ENCODE measurements around the gene THEMIS.
"Not testable (repeated sequence)": the region's sequence is repeated elsewhere in the genome, so short reads cannot be mapped to it uniquely, and the experiment has no call there.

THEMIS gene

DNA sequence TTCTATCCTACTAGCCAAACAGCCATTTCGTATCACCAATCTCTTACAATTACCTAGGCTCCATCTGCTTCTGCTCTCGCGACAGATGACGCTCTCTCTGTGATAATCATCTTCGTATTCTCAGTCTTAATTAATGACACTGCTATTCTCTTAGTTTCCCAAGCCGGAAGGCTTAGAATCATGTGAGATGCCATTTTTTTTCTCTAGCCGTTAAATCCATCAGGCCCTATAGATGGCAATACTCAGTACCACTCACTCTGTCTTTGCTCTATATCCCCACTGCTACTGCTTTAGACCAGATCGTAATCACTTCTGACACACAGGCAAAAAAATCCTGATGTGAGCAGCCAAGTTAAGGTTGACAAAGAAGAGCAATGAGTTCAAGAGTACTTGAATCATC, 2.1 kb upstream of the THEMIS start:
- TF ChIP-seq CTCF (IDR thresholded peaks at IDR 0.05; ENCODE audit: control insufficient read depth, extremely low read depth, insufficient read depth) = no peak
- DNase-seq (ENCODE audit: low read depth) = no peak
- no peak overlapping the region for H3K4me3 ChIP-seq (ENCODE audit: low read depth, low read length)

- H3K4me3 ChIP-seq (ENCODE audit: low read depth, low read length) = no peak overlapping the region
- TF ChIP-seq CTCF (IDR thresholded peaks at IDR 0.05; ENCODE audit: control insufficient read depth, extremely low read depth, insufficient read depth) = no peak
- DNase-seq (ENCODE audit: low read depth) = no peak
Measured at GRCh38 chr6:127897484-127897883, 3.4 kb downstream of the THEMIS start.

DNA sequence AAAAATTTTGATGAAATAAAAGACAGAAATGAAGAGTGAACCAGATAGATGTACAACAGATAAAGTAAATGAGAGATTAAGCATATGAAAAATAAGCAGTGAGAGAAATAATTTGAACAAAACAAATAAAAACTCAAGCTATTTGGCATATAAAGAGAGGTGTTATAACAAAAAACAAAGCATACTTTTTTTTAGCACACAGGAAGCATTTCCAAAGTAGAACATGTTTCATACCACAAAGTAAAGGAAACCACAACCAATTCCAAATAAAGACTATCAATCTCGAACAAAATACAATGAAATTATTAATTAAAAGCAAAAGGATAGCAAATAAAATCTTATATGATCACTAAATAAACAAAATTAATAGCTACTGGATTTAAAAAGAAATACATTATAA, 6.8 kb downstream of the THEMIS start:
- no peak for TF ChIP-seq CTCF (IDR thresholded peaks at IDR 0.05; ENCODE audit: control insufficient read depth, extremely low read depth, insufficient read depth)
- DNase-seq (ENCODE audit: low read depth) = no peak
- no peak overlapping the region for H3K4me3 ChIP-seq (ENCODE audit: low read depth, low read length)

- DNase-seq (ENCODE audit: low read depth) = no peak
- TF ChIP-seq CTCF (IDR thresholded peaks at IDR 0.05; ENCODE audit: control insufficient read depth, extremely low read depth, insufficient read depth) = no peak
- no peak overlapping the region for H3K4me3 ChIP-seq (ENCODE audit: low read depth, low read length)
Measured at GRCh38 chr6:127893541-127893940, 7.3 kb downstream of the THEMIS start.

- H3K4me3 ChIP-seq (ENCODE audit: low read depth, low read length) = no peak overlapping the region
- no peak for DNase-seq (ENCODE audit: low read depth)
- TF ChIP-seq CTCF (IDR thresholded peaks at IDR 0.05; ENCODE audit: control insufficient read depth, extremely low read depth, insufficient read depth) = no peak
Measured at GRCh38 chr6:127891731-127892326, 9.0 kb downstream of the THEMIS start.

GRCh38 chr6:127886603-127887002, 14.3 kb downstream of the THEMIS start:
- DNase-seq (ENCODE audit: low read depth) = no peak
- no peak for TF ChIP-seq CTCF (IDR thresholded peaks at IDR 0.05; ENCODE audit: control insufficient read depth, extremely low read depth, insufficient read depth)
- no peak overlapping the region for H3K4me3 ChIP-seq (ENCODE audit: low read depth, low read length)

GRCh38 chr6:127884134-127884533, 16.7 kb downstream of the THEMIS start:
- H3K4me3 ChIP-seq (ENCODE audit: low read depth, low read length) = no peak overlapping the region
- TF ChIP-seq CTCF (IDR thresholded peaks at IDR 0.05; ENCODE audit: control insufficient read depth, extremely low read depth, insufficient read depth) = no peak
- DNase-seq (ENCODE audit: low read depth) = no peak

- DNase-seq (ENCODE audit: low read depth); H3K4me3 ChIP-seq (ENCODE audit: low read depth, low read length): not testable (repeated sequence)
Measured at GRCh38 chr6:127881949-127882348, 18.9 kb downstream of the THEMIS start.

Measured in LNCaP clone FGC (cell line).